Erythroblast (primary cell): Measurements from ENCODE around the gene GTF2F1.

Experiments
- GATA1 ChIP-seq: IDR thresholded peaks from 2 replicates; pipeline ENCODE4 v1.6.1; 2011; ENCODE audit warnings: low read depth, mild to moderate bottlenecking, control low read depth, low read length, moderate library complexity
- POLR2A ChIP-seq: IDR thresholded peaks from 2 replicates; pipeline ENCODE4 v1.6.1; 2011; ENCODE audit warnings: mild to moderate bottlenecking, low read length

DNA sequence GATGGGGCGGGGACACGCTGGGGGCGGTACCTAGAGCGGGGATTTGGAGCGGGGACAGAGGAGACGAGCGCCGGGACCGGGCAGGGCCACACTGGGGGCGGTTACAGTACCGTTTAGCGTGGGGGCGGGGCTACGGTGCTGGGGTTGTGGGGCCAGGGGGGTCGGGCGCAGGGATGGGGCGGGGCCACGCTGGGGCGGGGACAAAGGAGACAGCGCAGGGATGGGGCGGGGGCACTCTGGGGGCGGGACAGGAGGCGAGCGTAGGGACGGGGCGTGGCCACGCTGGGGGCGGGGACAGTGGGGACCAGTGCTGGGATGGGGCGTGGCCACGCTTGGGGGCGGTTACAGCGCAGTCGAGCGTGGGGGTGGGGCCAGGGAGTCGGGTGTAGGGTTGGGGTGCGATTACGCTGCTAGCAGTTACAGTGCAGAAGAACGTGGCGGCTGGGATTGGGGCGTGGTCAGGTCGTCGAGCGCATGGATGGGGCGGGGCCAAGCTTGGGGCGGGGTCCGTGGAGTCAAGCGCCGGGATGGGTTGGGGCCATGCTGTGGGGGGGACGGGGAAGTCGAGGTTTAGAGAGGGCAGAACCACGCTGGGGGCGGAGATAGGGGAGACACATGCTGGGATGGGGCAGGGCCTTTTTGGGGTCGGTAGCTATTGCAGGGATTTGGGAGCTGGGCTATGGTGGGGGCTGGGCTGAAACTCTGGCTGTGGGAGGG, 19.7 kb downstream of the GTF2F1 start:
- TF ChIP-seq POLR2A (no peak), GATA1 (no peak)
